ENCODE measurements around the gene HDGF. TPM values are rescaled to one million over a fixed set of nuclear protein-coding genes. Genes with fewer than 3 reads are reported as not detected.

Gene HDGF
- total and polyA plus RNA-seq, 9 of the 15 experiments (the other 6 are each of a cell fraction or from before 2014, with no cell fraction given): 38.8 to 601 (median 400) TPM

- no peak for TF ChIP-seq ARID3B (CRISPR knock-in tag; IDR thresholded peaks at IDR 0.05; ENCODE audit: borderline replicate concordance)
- no peak for TF ChIP-seq EWSR1 (IDR thresholded peaks at IDR 0.05; ENCODE audit: borderline replicate concordance, low read depth, partially characterized antibody)
- peak; percentile 84; the same call in 1 of the 2 replicates for TF ChIP-seq ZKSCAN1 (IDR thresholded peaks at IDR 0.05; ENCODE audit: low read depth, low read length)
- TF ChIP-seq RFX7 (CRISPR knock-in tag; IDR thresholded peaks at IDR 0.05): no peak
- TF ChIP-seq ZNF316 (IDR thresholded peaks at IDR 0.05): no peak
- TF ChIP-seq NCOA1 (IDR thresholded peaks at IDR 0.05; ENCODE audit: low read depth): no peak
- TF ChIP-seq RBM39 (optimal IDR thresholded peaks at IDR 0.05; ENCODE audit: low read depth, low read length): no peak
- 0 out of 4 replicates have a peak, but pooled peaks of 1 of the 2 experiments have one; percentile 36 for TF ChIP-seq ZMIZ1 (IDR thresholded peaks at IDR 0.05; ENCODE audit: low read depth in 2 of 2, low read length in 2 of 2)
- peak; percentile 94 for TF ChIP-seq SMC3 (conservative IDR thresholded peaks at IDR 0.05; ENCODE audit: insufficient read depth, low read depth, low read length)
- TF ChIP-seq, protein P1, sequence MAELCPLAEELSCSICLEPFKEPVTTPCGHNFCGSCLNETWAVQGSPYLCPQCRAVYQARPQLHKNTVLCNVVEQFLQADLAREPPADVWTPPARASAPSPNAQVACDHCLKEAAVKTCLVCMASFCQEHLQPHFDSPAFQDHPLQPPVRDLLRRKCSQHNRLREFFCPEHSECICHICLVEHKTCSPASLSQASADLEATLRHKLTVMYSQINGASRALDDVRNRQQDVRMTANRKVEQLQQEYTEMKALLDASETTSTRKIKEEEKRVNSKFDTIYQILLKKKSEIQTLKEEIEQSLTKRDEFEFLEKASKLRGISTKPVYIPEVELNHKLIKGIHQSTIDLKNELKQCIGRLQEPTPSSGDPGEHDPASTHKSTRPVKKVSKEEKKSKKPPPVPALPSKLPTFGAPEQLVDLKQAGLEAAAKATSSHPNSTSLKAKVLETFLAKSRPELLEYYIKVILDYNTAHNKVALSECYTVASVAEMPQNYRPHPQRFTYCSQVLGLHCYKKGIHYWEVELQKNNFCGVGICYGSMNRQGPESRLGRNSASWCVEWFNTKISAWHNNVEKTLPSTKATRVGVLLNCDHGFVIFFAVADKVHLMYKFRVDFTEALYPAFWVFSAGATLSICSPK (IDR thresholded peaks at IDR 0.05; ENCODE audit: borderline replicate concordance): no peak
- TF ChIP-seq, protein P2, sequence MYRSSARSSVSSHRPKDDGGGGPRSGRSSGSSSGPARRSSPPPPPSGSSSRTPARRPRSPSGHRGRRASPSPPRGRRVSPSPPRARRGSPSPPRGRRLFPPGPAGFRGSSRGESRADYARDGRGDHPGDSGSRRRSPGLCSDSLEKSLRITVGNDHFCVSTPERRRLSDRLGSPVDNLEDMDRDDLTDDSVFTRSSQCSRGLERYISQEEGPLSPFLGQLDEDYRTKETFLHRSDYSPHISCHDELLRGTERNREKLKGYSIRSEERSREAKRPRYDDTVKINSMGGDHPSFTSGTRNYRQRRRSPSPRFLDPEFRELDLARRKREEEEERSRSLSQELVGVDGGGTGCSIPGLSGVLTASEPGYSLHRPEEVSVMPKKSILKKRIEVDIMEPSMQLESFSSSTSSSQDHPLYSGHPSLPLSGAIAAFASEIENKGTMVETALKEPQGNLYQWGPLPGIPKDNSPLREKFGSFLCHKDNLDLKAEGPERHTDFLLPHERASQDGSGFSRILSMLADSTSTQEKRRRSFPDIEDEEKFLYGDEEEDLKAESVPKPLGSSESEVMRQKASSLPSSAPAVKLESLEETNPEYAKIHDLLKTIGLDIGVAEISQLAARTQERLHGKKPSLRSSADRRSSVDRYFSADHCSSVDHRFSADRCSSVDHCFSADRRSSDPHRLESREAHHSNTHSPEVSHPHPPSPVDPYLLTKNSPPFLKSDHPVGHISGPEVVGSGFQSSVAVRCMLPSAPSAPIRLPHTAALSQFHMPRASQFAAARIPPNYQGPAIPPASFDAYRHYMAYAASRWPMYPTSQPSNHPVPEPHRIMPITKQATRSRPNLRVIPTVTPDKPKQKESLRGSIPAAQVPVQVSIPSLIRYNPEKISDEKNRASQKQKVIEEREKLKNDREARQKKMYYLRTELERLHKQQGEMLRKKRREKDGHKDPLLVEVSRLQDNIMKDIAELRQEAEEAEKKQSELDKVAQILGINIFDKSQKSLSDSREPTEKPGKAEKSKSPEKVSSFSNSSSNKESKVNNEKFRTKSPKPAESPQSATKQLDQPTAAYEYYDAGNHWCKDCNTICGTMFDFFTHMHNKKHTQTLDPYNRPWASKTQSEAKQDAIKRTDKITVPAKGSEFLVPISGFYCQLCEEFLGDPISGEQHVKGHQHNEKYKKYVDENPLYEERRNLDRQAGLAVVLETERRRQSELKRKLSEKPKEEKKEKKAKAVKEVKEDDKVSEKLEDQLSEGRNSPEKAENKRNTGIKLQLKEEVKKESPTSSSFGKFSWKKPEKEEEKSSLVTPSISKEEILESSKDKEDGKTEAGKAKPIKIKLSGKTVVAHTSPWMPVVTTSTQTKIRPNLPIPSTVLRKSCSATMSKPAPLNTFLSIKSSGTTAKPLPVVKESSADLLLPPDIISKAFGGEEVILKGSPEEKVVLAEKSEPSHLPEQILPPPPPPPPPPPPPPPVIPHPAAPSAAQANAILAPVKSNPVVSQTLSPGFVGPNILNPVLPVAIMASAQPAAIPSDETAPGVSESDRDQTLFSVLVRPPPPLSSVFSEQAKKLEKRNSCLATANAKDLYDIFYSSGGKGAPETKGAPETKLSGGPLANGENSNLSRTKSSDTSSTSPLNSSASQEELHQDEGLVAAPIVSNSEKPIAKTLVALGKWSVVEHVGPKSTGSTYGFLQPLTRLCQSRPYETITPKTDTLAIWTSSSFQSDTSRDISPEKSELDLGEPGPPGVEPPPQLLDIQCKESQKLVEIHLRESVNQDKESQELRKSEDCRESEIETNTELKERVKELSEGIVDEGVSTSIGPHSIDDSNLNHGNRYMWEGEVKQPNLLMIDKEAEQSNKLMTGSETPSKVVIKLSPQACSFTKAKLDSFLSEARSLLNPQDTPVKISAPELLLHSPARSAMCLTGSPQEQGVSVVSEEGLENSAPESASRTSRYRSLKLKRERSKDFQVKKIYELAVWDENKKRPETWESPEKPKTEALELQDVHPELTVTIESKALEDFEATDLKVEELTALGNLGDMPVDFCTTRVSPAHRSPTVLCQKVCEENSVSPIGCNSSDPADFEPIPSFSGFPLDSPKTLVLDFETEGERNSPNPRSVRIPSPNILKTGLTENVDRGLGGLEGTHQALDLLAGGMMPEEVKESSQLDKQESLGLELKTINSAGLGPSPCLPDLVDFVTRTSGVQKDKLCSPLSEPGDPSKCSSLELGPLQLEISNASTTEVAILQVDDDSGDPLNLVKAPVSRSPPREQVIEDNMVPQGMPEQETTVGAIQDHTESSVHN (IDR thresholded peaks at IDR 0.05; ENCODE audit: borderline replicate concordance in 1 of 2, low read depth in 1 of 2): no peak
These were observed 25.7 kb downstream of the HDGF start (continued) for GRCh38 chr1:156725683-156726280.

Data from K562 (cell line).